Activated CD8-positive, alpha-beta memory T cell treated with anti-CD3 and anti-CD28 coated beads, Interleukin-2, amount 50 U/mL, for 48 hours (primary cell): ENCODE measurements around the gene TMEM218.

Source experiments
- DNase-seq: peaks from one replicate; pipeline ENCODE4 v3.0.0-alpha.2; 2020

Gene TMEM218

GRCh38 chr11:125111343-125112207 lies at the start of gene TMEM218:
Gene TMEM218 (minus strand): TSS chr11:125111626. CDS start chr11:125102241, 9,385 bp downstream.
- peak; percentile 94 for DNase-seq

- no peak for DNase-seq
These were observed 46.7 kb upstream of the TMEM218 start for GRCh38 chr11:125157953-125158680.

GRCh38 chr11:125157118-125157733 lies 45.8 kb upstream of the TMEM218 start:
- no peak for DNase-seq

- no peak for DNase-seq
These were observed 45.1 kb upstream of the TMEM218 start for GRCh38 chr11:125156346-125157117.

- no peak for DNase-seq
These were observed 44.3 kb upstream of the TMEM218 start for GRCh38 chr11:125155767-125156166.

GRCh38 chr11:125155100-125155444 lies 43.6 kb upstream of the TMEM218 start:
- no peak for DNase-seq

GRCh38 chr11:125154378-125155099 lies 43.1 kb upstream of the TMEM218 start:
- DNase-seq: no peak

- DNase-seq: no peak
These were observed 42.4 kb upstream of the TMEM218 start for GRCh38 chr11:125153837-125154236.

GRCh38 chr11:125148743-125149142 lies 37.3 kb upstream of the TMEM218 start:
- DNase-seq: no peak

- no peak for DNase-seq
These were observed 36.6 kb upstream of the TMEM218 start for GRCh38 chr11:125148011-125148410.

- no peak for DNase-seq
These were observed 35.9 kb upstream of the TMEM218 start for GRCh38 chr11:125147280-125147679.

GRCh38 chr11:125146232-125146631 lies 34.8 kb upstream of the TMEM218 start:
- no peak for DNase-seq

- DNase-seq: peak; percentile 91
These were observed 30.5 kb upstream of the TMEM218 start for GRCh38 chr11:125141686-125142535.

- no peak for DNase-seq
These were observed 29.8 kb upstream of the TMEM218 start for GRCh38 chr11:125141178-125141577.

GRCh38 chr11:125140233-125140632 lies 28.8 kb upstream of the TMEM218 start:
- DNase-seq: no peak

- no peak for DNase-seq
These were observed 28.4 kb upstream of the TMEM218 start for GRCh38 chr11:125139778-125140177.

- DNase-seq: no peak
These were observed 27.5 kb upstream of the TMEM218 start for GRCh38 chr11:125138966-125139365.

- DNase-seq: no peak
These were observed 24.6 kb upstream of the TMEM218 start for GRCh38 chr11:125136001-125136400.

GRCh38 chr11:125132596-125132995 lies 21.2 kb upstream of the TMEM218 start:
- no peak for DNase-seq

GRCh38 chr11:125132071-125132470 lies 20.6 kb upstream of the TMEM218 start:
- no peak for DNase-seq

- DNase-seq: no peak
These were observed 18.0 kb upstream of the TMEM218 start for GRCh38 chr11:125129316-125129993.
